ENCODE results near the gene RAP1B. TPM values are rescaled to one million over a fixed set of nuclear protein-coding genes. Genes with fewer than 3 reads are reported as not detected.

Gene RAP1B
- total RNA-seq, 1 experiment from 2014 or later: 86.9 TPM

- H3K27ac Mint-ChIP-seq: no peak overlapping the region
- 0 out of 2 replicates have a peak, but pooled peaks have one; percentile 35 for TF ChIP-seq ZNF512 (CRISPR knock-in tag; IDR thresholded peaks at IDR 0.05; ENCODE audit: borderline replicate concordance)
- no peak for TF ChIP-seq GABPB1 (CRISPR knock-in tag; IDR thresholded peaks at IDR 0.05)
- H3K4me1 Mint-ChIP-seq: peaks cover 12% of the 10 kb centered on the region
- no peaks in the 10 kb centered on the region for H3K9me3 Mint-ChIP-seq
- no peaks in the 10 kb centered on the region for H3K27me3 Mint-ChIP-seq (ENCODE audit: low read depth)
- ATAC-seq (no peak), DNase-seq (ENCODE audit: low spot score) (no peak)
- CTCF ChIA-PET: no interaction called here
- H3K36me3 Mint-ChIP-seq: no peaks in the 10 kb centered on the region
- H3K4me3 Mint-ChIP-seq: no peak overlapping the region
- POLR2A ChIA-PET: no interaction called here
Observed at GRCh38 chr12:68564166-68564565, 46.5 kb upstream of the RAP1B start.

- Mint-ChIP-seq H3K4me3 (no peak overlapping the region), H3K27me3 (ENCODE audit: low read depth) (no peaks in the 10 kb centered on the region), H3K9me3 (no peaks in the 10 kb centered on the region), H3K36me3 (no peaks in the 10 kb centered on the region), H3K4me1 (peaks cover 5% of the 10 kb centered on the region), H3K27ac (no peak overlapping the region)
- TF ChIP-seq NFE2L1 (CRISPR knock-in tag; IDR thresholded peaks at IDR 0.05): no peak
- CTCF ChIA-PET: no interaction called here
- ATAC-seq (no peak), DNase-seq (ENCODE audit: low spot score) (no peak)
- POLR2A ChIA-PET: no interaction called here
Observed at GRCh38 chr12:68565391-68565903, 45.3 kb upstream of the RAP1B start.

- no peak for DNase-seq (ENCODE audit: low spot score)
- H3K27ac Mint-ChIP-seq: no peak overlapping the region; the same call in 1 of the 2 replicates
- no peaks in the 10 kb centered on the region for H3K9me3 Mint-ChIP-seq
- H3K4me3 Mint-ChIP-seq: no peak overlapping the region
- POLR2A ChIA-PET: no interaction called here
- no peaks in the 10 kb centered on the region for H3K36me3 Mint-ChIP-seq
- no peak for ATAC-seq
- no peaks in the 10 kb centered on the region for H3K27me3 Mint-ChIP-seq (ENCODE audit: low read depth)
- CTCF ChIA-PET: no interaction called here
- TF ChIP-seq TCF7 (CRISPR knock-in tag; IDR thresholded peaks at IDR 0.05; ENCODE audit: low read depth) (no peak), ZNF263 (CRISPR knock-in tag; IDR thresholded peaks at IDR 0.05; ENCODE audit: low read depth) (no peak), NFATC4 (CRISPR knock-in tag; IDR thresholded peaks at IDR 0.05) (no peak), E2F1 (CRISPR knock-in tag; IDR thresholded peaks at IDR 0.05) (no peak), ZNF317 (CRISPR knock-in tag; IDR thresholded peaks at IDR 0.05; ENCODE audit: borderline replicate concordance, low read depth) (no peak), ZNF425 (CRISPR knock-in tag; conservative IDR thresholded peaks at IDR 0.05) (no peak), ATF1 (CRISPR knock-in tag; IDR thresholded peaks at IDR 0.05) (no peak), ZNF671 (CRISPR knock-in tag; IDR thresholded peaks at IDR 0.05) (no peak), IRF1 (CRISPR knock-in tag; IDR thresholded peaks at IDR 0.05) (no peak), ZMAT4 (CRISPR knock-in tag; IDR thresholded peaks at IDR 0.05) (no peak), SMAD4 (CRISPR knock-in tag; IDR thresholded peaks at IDR 0.05) (no peak), NFYB (CRISPR knock-in tag; conservative IDR thresholded peaks at IDR 0.05; ENCODE audit: low read depth) (no peak), CTCF (IDR thresholded peaks at IDR 0.05) (no peak)
- peaks cover 3% of the 10 kb centered on the region; the same call in 1 of the 2 replicates for H3K4me1 Mint-ChIP-seq
Observed at GRCh38 chr12:68568922-68569569, 41.7 kb upstream of the RAP1B start.
